Measurements from ENCODE around the gene PPARD.

PPARD gene

DNA sequence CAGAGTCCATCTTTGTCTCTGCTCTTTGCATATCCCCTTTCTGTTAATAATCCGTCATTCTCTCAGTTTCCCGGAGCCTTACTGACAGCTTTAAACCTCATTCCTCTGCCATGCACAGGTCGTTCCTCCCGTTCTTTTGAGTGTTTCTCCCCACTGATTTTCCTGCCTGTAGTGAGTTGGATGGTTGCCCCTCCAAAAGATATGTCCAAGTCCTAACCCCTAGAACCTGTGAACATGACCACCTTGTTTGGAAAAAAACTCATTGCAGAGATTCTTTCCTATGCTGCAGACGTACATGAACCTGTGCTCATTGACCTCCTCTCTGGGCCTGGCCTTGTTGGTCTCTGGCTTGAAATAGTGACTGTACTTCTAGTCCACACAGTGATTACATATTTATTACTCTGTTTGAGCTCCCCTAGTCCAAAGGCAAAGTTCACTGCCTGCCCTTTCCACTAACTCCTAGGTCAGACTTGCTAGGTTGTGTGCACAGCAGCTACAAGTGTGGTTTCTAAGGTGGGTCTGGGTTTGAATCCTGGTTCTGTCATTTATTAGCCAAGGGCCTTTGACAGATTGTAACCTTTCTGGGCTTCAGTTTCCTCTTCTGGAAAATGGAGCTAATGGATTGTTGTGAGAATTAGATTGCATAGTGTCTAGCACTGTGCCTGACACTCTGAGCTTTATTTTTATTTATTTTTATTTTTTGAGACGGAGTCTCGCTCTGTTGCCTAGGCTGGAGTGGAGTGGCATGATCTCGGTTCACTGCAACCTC is 29.3 kb downstream of the PPARD start:
- TF ChIP-seq, protein P1, sequence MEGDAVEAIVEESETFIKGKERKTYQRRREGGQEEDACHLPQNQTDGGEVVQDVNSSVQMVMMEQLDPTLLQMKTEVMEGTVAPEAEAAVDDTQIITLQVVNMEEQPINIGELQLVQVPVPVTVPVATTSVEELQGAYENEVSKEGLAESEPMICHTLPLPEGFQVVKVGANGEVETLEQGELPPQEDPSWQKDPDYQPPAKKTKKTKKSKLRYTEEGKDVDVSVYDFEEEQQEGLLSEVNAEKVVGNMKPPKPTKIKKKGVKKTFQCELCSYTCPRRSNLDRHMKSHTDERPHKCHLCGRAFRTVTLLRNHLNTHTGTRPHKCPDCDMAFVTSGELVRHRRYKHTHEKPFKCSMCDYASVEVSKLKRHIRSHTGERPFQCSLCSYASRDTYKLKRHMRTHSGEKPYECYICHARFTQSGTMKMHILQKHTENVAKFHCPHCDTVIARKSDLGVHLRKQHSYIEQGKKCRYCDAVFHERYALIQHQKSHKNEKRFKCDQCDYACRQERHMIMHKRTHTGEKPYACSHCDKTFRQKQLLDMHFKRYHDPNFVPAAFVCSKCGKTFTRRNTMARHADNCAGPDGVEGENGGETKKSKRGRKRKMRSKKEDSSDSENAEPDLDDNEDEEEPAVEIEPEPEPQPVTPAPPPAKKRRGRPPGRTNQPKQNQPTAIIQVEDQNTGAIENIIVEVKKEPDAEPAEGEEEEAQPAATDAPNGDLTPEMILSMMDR (IDR thresholded peaks at IDR 0.05; ENCODE audit: low read depth, low read length), result no peak
- TF ChIP-seq, protein P2, sequence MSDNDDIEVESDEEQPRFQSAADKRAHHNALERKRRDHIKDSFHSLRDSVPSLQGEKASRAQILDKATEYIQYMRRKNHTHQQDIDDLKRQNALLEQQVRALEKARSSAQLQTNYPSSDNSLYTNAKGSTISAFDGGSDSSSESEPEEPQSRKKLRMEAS (IDR thresholded peaks at IDR 0.05; ENCODE audit: low read depth, low read length), result no peak
- TF ChIP-seq POLR2A (IDR thresholded peaks at IDR 0.05; ENCODE audit: extremely low read depth, insufficient read length) (no peak), MYC (IDR thresholded peaks at IDR 0.05; ENCODE audit: low read depth, low read length) (no peak)
- DNase-seq (ENCODE audit: low read depth), result no peak
- H3K4me3 ChIP-seq (ENCODE audit: low read depth, low read length), result no peak overlapping the region

DNA sequence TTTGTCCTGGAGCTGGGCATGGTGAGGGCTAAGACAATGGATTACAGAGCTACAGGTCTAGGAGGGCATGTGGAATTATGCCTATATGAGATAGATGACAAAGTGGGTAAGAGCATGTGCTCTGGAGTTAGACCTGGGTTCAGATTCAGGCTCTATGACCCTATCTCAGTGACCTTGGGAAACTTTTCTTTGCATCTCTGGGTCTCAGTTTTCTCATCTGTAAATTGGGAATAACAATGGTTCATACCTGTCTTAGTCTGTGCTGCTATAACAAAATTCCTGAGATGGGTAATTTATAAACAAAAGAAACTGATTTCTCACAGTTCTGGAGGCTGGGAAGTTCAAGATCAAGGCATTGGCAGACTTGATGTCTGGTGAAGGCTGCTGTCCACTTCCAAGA is 30.3 kb downstream of the PPARD start:
- TF ChIP-seq MYC (IDR thresholded peaks at IDR 0.05; ENCODE audit: low read depth, low read length) (no peak), POLR2A (IDR thresholded peaks at IDR 0.05; ENCODE audit: extremely low read depth, insufficient read length) (no peak)
- TF ChIP-seq, protein P2 (IDR thresholded peaks at IDR 0.05; ENCODE audit: low read depth, low read length), result no peak
- TF ChIP-seq, protein P1 (IDR thresholded peaks at IDR 0.05; ENCODE audit: low read depth, low read length), result no peak
- DNase-seq (ENCODE audit: low read depth), result no peak

DNA sequence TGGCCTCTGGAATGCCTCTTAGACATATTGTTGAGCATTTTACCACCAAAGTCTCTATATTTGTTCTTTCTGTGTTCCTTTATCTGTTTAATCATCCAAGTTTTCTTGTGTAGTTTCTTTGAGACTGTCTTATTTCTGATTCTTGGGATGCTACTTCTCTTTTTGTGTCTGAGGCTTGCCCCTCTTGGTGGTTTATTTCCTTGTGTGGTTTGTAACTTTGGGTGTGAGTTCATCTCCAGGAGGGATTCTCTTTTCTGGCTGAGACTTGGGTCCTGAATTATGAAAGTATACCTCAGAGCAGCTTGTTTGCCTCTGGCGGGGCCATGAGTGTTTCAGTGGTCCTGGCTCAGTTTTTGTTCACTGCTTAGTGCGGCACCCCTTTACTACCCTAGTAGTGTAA is 33.9 kb downstream of the PPARD start:
- peak; percentile 79 for DNase-seq (ENCODE audit: low read depth)
- H3K4me3 ChIP-seq (ENCODE audit: low read depth, low read length), result no peak overlapping the region
- no peak for TF ChIP-seq POLR2A (IDR thresholded peaks at IDR 0.05; ENCODE audit: extremely low read depth, insufficient read length)
- TF ChIP-seq, protein P2 (IDR thresholded peaks at IDR 0.05; ENCODE audit: low read depth, low read length), result no peak

More for the DNA sequence above, 30.3 kb downstream of the PPARD start:
- no peak overlapping the region for H3K4me3 ChIP-seq (ENCODE audit: low read depth, low read length)

DNA sequence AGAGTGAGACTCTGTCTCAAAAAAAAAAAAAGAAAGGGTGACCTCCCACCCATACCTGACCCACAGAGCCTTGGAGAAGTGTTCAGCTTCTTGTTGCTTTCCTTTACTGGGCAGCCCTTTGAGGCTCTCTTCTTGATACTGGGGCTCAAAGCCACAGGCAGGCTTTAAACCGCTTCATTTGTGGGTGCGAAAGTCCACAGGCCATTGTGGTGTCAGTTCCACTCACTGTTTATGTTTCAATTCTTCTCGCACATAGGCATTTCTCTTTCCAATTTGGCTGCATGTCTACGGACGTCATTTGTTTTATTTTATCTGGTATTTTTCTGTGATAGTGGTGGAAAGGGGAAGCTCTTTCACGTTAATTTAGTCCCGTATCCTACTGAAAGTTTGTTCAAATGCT is 34.6 kb downstream of the PPARD start:
- no peak for DNase-seq (ENCODE audit: low read depth)
- TF ChIP-seq MYC (IDR thresholded peaks at IDR 0.05; ENCODE audit: low read depth, low read length) (no peak), POLR2A (IDR thresholded peaks at IDR 0.05; ENCODE audit: extremely low read depth, insufficient read length) (no peak)
- TF ChIP-seq, protein P2 (IDR thresholded peaks at IDR 0.05; ENCODE audit: low read depth, low read length), result no peak
- TF ChIP-seq, protein P1 (IDR thresholded peaks at IDR 0.05; ENCODE audit: low read depth, low read length), result no peak
- no peak overlapping the region for H3K4me3 ChIP-seq (ENCODE audit: low read depth, low read length)

DNA sequence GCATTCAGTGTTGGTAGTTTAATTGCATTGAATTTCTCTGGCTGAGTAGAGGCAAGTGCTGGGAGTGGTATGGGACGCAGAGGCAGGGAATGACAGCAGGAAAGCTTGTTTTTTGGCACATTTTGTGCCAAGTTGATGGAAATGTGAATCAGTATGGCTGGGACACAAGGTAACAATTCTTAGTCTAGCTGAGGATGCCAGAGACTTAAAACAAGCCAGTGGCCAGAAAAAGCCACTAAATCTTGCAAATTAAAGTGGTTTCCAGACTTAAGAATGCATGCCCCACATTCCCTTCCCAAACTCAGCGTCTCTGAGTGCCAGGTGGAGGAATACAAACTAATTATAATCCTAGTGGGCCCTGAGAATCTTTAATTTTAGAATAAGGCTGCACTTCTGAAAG is 35.9 kb downstream of the PPARD start:
- H3K4me3 ChIP-seq (ENCODE audit: low read depth, low read length), result no peak overlapping the region
- no peak for DNase-seq (ENCODE audit: low read depth)
- no peak for TF ChIP-seq POLR2A (IDR thresholded peaks at IDR 0.05; ENCODE audit: extremely low read depth, insufficient read length)
- TF ChIP-seq, protein P2 (IDR thresholded peaks at IDR 0.05; ENCODE audit: low read depth, low read length), result no peak

DNA sequence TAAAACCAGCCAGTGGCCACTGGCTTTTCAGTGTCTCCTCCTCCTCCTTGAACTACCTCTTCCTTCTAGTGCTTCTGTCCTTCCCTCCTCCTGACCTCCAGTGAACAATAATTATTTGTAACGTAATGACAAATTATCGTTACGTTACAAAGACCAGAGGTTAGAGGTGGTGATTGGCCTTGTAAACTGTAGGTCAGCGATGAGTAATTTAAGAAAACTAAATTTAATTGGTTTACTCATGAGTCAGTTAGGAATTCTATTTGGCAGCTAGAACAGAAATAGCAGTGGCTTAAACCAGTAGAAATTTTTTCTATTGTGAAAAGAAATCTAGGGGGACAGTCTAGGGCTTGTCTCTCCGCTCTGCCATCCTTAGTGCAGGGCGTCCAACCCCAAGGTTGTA is 38.8 kb downstream of the PPARD start:
- no peak overlapping the region for H3K4me3 ChIP-seq (ENCODE audit: low read depth, low read length)
- no peak for DNase-seq (ENCODE audit: low read depth)
- TF ChIP-seq MYC (IDR thresholded peaks at IDR 0.05; ENCODE audit: low read depth, low read length), result no peak
- TF ChIP-seq POLR2A (IDR thresholded peaks at IDR 0.05; ENCODE audit: extremely low read depth, insufficient read length), result no peak
- TF ChIP-seq, protein P2 (IDR thresholded peaks at IDR 0.05; ENCODE audit: low read depth, low read length), result no peak
- TF ChIP-seq, protein P1 (IDR thresholded peaks at IDR 0.05; ENCODE audit: low read depth, low read length), result no peak
